ENCODE measurements around the gene DSP.

GRCh38 chr6:7578516-7578915 is 37.0 kb downstream of the DSP start:
- TF ChIP-seq CTCF (IDR thresholded peaks at IDR 0.05) (no peak), POLR2A (IDR thresholded peaks at IDR 0.05) (no peak)

Measured in stomach (tissue), 4 donors.